Activated CD8-positive, alpha-beta memory T cell treated with anti-CD3 and anti-CD28 coated beads, Interleukin-2, amount 50 U/mL, for 4 hours (primary cell): ENCODE measurements around the gene GALNT12.

Experiments
- DNase-seq: peaks from one replicate; pipeline ENCODE4 v3.0.0-alpha.2; 2020

The GALNT12 gene

GRCh38 chr9:98834386-98834785 lies 26.9 kb downstream of the GALNT12 start:
- no peak for DNase-seq

- DNase-seq: no peak
Measured at GRCh38 chr9:98836206-98836605, 28.7 kb downstream of the GALNT12 start.

- DNase-seq: no peak
Measured at GRCh38 chr9:98837516-98837915, 30.0 kb downstream of the GALNT12 start.

GRCh38 chr9:98838155-98838867 lies 30.8 kb downstream of the GALNT12 start:
- DNase-seq: no peak

GRCh38 chr9:98838868-98839565 lies 31.5 kb downstream of the GALNT12 start:
- DNase-seq: no peak

- DNase-seq: no peak
Measured at GRCh38 chr9:98839724-98840123, 32.3 kb downstream of the GALNT12 start.

GRCh38 chr9:98842510-98842909 lies 35.0 kb downstream of the GALNT12 start:
- DNase-seq: no peak

GRCh38 chr9:98846081-98846480 lies 38.6 kb downstream of the GALNT12 start:
- DNase-seq: no peak

- no peak for DNase-seq
Measured at GRCh38 chr9:98846879-98847278, 39.4 kb downstream of the GALNT12 start.

- DNase-seq: peak; percentile 79
Measured at GRCh38 chr9:98848450-98849149, 41.1 kb downstream of the GALNT12 start.

- DNase-seq: no peak
Measured at GRCh38 chr9:98849563-98849962, 42.1 kb downstream of the GALNT12 start.

GRCh38 chr9:98850851-98851729 lies 43.6 kb downstream of the GALNT12 start:
- no peak for DNase-seq

- DNase-seq: no peak
Measured at GRCh38 chr9:98851730-98852459, 44.4 kb downstream of the GALNT12 start.

GRCh38 chr9:98852460-98852734 lies 44.9 kb downstream of the GALNT12 start:
- DNase-seq: no peak

- no peak for DNase-seq
Measured at GRCh38 chr9:98852961-98853360, 45.5 kb downstream of the GALNT12 start.

GRCh38 chr9:98854266-98854665 lies 46.8 kb downstream of the GALNT12 start:
- DNase-seq: no peak

- no peak for DNase-seq
Measured at GRCh38 chr9:98855592-98855991, 48.1 kb downstream of the GALNT12 start.

GRCh38 chr9:98856982-98857381 lies 49.5 kb downstream of the GALNT12 start:
- no peak for DNase-seq

- no peak for DNase-seq
Measured at GRCh38 chr9:98859941-98860340, 52.5 kb downstream of the GALNT12 start.

GRCh38 chr9:98860871-98861293 lies 53.4 kb downstream of the GALNT12 start:
- no peak for DNase-seq

- DNase-seq: no peak
Measured at GRCh38 chr9:98861781-98862504, 54.5 kb downstream of the GALNT12 start.

- no peak for DNase-seq
Measured at GRCh38 chr9:98862936-98863335, 55.5 kb downstream of the GALNT12 start.
